ENCODE data around the gene PPP1R36.

DNA sequence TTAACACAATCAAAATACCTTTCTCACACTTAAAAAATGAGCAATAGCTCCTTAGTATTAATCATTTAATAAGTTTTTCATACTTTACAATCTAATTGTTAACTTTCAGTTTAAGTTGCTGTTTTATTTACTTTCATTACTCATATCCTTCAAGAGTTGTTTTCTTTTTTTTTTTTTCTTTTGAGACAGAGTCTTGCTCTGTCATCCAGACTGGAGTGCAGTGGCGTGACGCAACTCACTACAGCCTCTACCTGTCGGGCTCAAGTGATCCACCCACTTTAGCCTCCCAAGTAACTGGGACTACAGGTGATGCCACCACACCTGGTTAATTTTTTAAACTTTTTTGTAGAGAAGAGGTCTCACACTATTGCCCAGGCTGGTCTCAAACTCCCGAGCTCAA lies 29.1 kb upstream of the PPP1R36 start:
- TF ChIP-seq, protein P1, sequence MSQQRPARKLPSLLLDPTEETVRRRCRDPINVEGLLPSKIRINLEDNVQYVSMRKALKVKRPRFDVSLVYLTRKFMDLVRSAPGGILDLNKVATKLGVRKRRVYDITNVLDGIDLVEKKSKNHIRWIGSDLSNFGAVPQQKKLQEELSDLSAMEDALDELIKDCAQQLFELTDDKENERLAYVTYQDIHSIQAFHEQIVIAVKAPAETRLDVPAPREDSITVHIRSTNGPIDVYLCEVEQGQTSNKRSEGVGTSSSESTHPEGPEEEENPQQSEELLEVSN (IDR thresholded peaks at IDR 0.05; ENCODE audit: borderline replicate concordance, low read depth): no peak
- TF ChIP-seq, protein P2, sequence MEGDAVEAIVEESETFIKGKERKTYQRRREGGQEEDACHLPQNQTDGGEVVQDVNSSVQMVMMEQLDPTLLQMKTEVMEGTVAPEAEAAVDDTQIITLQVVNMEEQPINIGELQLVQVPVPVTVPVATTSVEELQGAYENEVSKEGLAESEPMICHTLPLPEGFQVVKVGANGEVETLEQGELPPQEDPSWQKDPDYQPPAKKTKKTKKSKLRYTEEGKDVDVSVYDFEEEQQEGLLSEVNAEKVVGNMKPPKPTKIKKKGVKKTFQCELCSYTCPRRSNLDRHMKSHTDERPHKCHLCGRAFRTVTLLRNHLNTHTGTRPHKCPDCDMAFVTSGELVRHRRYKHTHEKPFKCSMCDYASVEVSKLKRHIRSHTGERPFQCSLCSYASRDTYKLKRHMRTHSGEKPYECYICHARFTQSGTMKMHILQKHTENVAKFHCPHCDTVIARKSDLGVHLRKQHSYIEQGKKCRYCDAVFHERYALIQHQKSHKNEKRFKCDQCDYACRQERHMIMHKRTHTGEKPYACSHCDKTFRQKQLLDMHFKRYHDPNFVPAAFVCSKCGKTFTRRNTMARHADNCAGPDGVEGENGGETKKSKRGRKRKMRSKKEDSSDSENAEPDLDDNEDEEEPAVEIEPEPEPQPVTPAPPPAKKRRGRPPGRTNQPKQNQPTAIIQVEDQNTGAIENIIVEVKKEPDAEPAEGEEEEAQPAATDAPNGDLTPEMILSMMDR (IDR thresholded peaks at IDR 0.05): no peak
- TF ChIP-seq MAZ (IDR thresholded peaks at IDR 0.05; ENCODE audit: borderline replicate concordance, low read depth, low read length) (no peak), ZFP36 (IDR thresholded peaks at IDR 0.05; ENCODE audit: borderline replicate concordance, partially characterized antibody) (no peak), TFCP2L1 (CRISPR knock-in tag; IDR thresholded peaks at IDR 0.05) (no peak), POLR2A (IDR thresholded peaks at IDR 0.05; ENCODE audit: low read length) (no peak), EP300 (IDR thresholded peaks at IDR 0.05) (no peak), JUN (IDR thresholded peaks at IDR 0.05) (no peak), SMC3 (IDR thresholded peaks at IDR 0.05) (no peak), FOSL2 (IDR thresholded peaks at IDR 0.05) (no peak), FOSL2 (CRISPR knock-in tag; IDR thresholded peaks at IDR 0.05) (0 out of 2 replicates have a peak, but pooled peaks have one; percentile 4), CEBPB (IDR thresholded peaks at IDR 0.05) (peak; percentile 39 to 77; a peak in 3 of 4 replicates), MAFK (IDR thresholded peaks at IDR 0.05; ENCODE audit: partially characterized antibody) (no peak)
- TF ChIP-seq, protein P3, sequence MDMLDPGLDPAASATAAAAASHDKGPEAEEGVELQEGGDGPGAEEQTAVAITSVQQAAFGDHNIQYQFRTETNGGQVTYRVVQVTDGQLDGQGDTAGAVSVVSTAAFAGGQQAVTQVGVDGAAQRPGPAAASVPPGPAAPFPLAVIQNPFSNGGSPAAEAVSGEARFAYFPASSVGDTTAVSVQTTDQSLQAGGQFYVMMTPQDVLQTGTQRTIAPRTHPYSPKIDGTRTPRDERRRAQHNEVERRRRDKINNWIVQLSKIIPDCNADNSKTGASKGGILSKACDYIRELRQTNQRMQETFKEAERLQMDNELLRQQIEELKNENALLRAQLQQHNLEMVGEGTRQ (IDR thresholded peaks at IDR 0.05): no peak

Measured in A549 (cell line).